Retinal pigment epithelial cell (primary cell): Measurements from ENCODE around the gene CXCL3.

ENCODE experiments used
- DNase-seq: peaks from one replicate; pipeline ENCODE4 v3.0.0-alpha.2; 2010; ENCODE audit warnings: low read depth
- H3K4me3 ChIP-seq: 2 replicates; pipeline ENCODE4 v1.5.1; 2011; ENCODE audit warnings: mild to moderate bottlenecking, low read length, control low read depth, moderate library complexity
- TF ChIP-seq, protein P1 (sequence below): conservative IDR thresholded peaks from 2 replicates; pipeline ENCODE4 v1.5.1; 2011; ENCODE audit warnings: low read depth, low read length, control low read depth, inconsistent platforms

CXCL3 gene

DNA sequence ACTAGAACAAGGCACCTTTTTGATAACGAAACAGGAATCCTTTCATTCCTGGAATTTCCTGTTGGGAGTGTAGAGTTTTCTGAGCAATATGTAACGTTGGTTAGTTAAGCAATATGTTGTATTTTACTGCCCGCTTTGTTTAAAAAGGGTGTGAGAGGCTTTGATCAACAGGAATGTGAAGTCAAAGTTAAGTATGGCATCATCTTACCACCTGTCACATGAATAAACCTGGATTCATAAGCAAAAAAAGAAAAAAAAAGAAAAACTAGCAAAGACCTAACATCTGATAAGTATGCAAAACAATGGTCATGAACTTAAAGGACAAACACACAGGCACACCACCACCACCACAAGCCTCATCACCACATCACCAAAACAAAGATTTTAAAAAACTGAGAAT is 33.0 kb downstream of the CXCL3 start:
- TF ChIP-seq, protein P1, sequence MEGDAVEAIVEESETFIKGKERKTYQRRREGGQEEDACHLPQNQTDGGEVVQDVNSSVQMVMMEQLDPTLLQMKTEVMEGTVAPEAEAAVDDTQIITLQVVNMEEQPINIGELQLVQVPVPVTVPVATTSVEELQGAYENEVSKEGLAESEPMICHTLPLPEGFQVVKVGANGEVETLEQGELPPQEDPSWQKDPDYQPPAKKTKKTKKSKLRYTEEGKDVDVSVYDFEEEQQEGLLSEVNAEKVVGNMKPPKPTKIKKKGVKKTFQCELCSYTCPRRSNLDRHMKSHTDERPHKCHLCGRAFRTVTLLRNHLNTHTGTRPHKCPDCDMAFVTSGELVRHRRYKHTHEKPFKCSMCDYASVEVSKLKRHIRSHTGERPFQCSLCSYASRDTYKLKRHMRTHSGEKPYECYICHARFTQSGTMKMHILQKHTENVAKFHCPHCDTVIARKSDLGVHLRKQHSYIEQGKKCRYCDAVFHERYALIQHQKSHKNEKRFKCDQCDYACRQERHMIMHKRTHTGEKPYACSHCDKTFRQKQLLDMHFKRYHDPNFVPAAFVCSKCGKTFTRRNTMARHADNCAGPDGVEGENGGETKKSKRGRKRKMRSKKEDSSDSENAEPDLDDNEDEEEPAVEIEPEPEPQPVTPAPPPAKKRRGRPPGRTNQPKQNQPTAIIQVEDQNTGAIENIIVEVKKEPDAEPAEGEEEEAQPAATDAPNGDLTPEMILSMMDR, result no peak
- no peak overlapping the region for H3K4me3 ChIP-seq

DNA sequence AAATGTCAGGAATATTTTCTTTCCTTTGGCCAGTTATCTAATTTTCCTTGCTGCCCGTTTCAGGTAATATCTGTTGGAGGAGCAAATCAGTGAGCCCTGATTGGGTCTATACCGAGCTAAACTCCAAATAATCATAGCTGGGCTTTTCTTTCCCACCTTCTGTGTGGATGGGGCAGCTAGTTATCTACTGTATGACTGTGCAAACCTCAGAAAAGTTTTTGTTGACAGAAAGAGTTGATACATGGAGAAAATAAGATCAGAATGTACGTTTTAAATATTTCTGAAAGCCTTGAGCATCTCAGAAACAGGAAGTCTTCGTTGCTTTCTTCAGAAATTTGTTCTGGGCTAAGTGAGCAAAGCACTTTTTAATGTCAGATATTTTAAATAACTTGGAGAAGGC is 33.8 kb downstream of the CXCL3 start:
- H3K4me3 ChIP-seq, result no peak overlapping the region
- DNase-seq, result no peak
- TF ChIP-seq, protein P1, result no peak

More for the DNA sequence above, 33.0 kb downstream of the CXCL3 start:
- no peak for DNase-seq

DNA sequence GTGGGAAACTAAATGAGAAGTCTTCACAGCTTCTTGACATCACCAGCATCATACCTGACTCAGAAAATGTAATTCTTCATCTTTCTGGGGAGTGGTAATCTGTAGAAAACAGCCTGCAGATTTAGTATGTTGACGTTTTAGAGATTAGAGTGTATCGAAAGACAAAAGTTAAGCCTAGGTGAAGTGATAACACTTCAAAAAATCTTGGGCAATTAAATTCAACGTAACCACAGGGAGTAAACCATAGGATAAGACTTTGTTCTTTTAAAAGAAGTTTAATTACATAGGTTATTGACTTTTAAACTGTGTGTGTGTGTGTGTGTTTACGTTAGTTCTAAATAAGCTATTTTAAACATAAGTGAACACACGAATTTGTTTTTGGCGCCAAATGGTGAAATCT is 38.2 kb downstream of the CXCL3 start:
- no peak overlapping the region for H3K4me3 ChIP-seq
- TF ChIP-seq, protein P1, result no peak
- DNase-seq, result no peak

DNA sequence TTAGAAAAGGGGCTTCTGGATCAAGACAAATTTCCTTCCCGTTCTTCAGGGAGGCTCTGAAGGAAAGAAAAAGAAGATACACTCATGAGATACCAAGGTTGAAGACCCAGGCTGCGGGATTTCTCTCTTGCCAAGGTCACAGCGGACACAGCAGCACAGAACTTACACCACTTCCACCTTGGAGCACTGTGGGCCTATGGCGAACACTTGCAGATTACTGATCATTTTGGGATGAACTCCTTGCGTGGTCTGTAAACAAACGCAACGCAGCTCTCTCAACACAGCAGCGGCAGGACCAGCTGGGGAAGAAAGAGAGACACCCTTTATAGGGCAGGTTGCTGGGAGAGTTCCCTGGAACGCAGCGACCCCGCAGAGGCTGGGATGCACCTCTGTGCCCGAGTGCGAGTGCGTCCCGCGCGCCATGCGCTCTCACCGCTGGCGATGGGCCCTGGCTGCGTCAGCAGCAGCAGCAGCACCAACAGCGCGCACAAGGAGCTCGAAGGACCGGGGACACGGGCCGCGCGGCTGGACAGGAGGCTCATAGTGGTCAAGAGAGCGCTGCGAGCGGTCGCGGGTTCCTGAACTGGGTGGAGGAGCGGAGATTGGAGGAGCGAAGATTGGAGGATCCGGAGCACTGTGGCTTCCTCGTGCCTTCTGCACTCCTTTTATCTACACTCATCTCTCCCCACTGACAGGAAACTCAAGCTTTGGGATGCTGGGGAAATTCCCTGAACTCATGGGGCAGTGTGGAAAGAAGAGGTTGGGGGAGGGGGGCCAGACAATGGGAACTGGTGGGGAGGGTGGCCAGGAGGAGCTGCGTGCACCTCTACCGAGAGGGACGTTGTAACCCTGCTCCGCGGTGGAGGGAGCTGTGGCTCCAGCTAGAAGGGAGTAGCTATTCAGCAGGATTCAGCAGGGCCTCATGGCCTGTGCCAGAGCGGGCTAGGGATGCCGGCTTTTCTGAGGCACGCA is 40.2 kb downstream of the CXCL3 start, which contains the start of gene CXCL5:
CXCL5 (minus strand) TSS at position 638 of the 972 bp plus-strand sequence; CDS start at position 542, 96 bp downstream.
- peak within 1 kb of the TSS; percentile 49 for H3K4me3 ChIP-seq
- no peak for DNase-seq
- TF ChIP-seq, protein P1, result peak; percentile 28

DNA sequence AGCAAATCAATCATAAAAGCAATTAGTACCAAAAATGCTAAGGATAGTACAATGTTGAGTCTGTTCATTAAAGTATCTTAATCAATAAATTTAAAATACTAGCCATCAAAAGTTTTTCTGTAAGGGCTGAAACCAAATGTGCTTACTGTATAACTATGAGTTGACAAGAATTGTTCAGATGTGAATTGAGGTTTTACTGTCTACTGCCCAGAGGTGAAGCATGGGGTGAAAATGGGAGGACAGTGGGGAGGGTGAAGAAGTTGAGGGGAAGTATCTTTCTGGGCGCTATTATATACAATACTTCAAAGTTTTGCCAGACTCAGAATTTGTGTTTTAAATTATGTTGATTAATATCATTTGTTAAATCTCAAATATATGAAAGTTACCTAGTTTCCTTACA is 46.4 kb downstream of the CXCL3 start:
- H3K4me3 ChIP-seq, result no peak overlapping the region
- no peak for DNase-seq
- TF ChIP-seq, protein P1, result no peak

DNA sequence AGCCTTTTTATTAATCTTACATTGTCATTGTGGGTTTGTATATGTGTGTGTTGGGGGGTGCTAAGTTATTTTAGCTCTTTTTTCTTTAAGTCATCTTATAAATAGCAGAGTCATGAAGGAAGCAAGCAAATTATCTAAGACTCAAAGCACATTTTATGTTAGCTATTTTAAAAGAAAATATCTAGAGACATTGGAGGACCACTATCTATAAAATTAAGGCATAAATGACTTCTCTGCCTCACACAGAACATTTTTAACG is 46.8 kb downstream of the CXCL3 start:
- DNase-seq, result no peak
- TF ChIP-seq, protein P1, result no peak

More for the DNA sequence above, 46.8 kb downstream of the CXCL3 start:
- no peak overlapping the region for H3K4me3 ChIP-seq
